CD14-positive monocyte (primary cell): Measurements from ENCODE around the gene THSD4. TPM values are rescaled to one million over a fixed set of nuclear protein-coding genes. Genes with fewer than 3 reads are reported as not detected.

Source experiments
- DNase-seq, 3 donors: peaks; one replicate each; pipeline ENCODE4 v3.0.0-alpha.2; 2011 to 2022
- H2AFZ ChIP-seq: 2 replicates; pipeline ENCODE4 v1.6.0; 2012; ENCODE audit warnings: mild to moderate bottlenecking, low read depth, low read length, inconsistent platforms; ENCODE audit not compliant: insufficient read depth, poor library complexity, severe bottlenecking
- H3K27ac ChIP-seq, 2 donors: 1 replicate in 1 of 2; 2 replicates in 1 of 2; pipeline ENCODE4 v1.5.1; 2012 to 2013; ENCODE audit warnings: low read length in 2 of 2, control low read depth in 1 of 2, inconsistent platforms in 1 of 2, low read depth in 1 of 2, mild to moderate bottlenecking in 1 of 2
- H3K27me3 ChIP-seq, 2 donors: one replicate each; pipeline versions ENCODE4 v1.6.0 to v1.6.1; 2011 to 2013; ENCODE audit warnings: low read length in 2 of 2; ENCODE audit not compliant: control insufficient read depth in 2 of 2, insufficient read depth in 2 of 2
- H3K36me3 ChIP-seq, 2 donors: replicated peaks in 1 of 2; 1 replicate in 1 of 2; 2 replicates in 1 of 2; pipeline versions ENCODE4 v1.5.1 to v1.6.1; 2012 to 2013; ENCODE audit warnings: low read length in 2 of 2, control low read depth in 1 of 2, inconsistent platforms in 1 of 2, mild to moderate bottlenecking in 1 of 2; ENCODE audit not compliant: insufficient read depth in 2 of 2, control insufficient read depth in 1 of 2
- H3K4me1 ChIP-seq, 2 donors: 1 replicate in 1 of 2; 2 replicates in 1 of 2; pipeline versions ENCODE4 v1.5.1 to v1.6.1; 2012 to 2013; ENCODE audit warnings: low read length in 2 of 2, control low read depth in 1 of 2, inconsistent platforms in 1 of 2, mild to moderate bottlenecking in 1 of 2, moderate library complexity in 1 of 2; ENCODE audit not compliant: insufficient read depth in 2 of 2, control insufficient read depth in 1 of 2
- H3K4me2 ChIP-seq: replicated peaks from 2 replicates; pipeline ENCODE3; 2012; ENCODE audit warnings: low read length, moderate library complexity, mild to moderate bottlenecking; ENCODE audit not compliant: poor library complexity, severe bottlenecking; ENCODE audit errors: extremely low read depth
- H3K4me3 ChIP-seq, 3 experiments: fragments of 200-600 bp in 1 of 3; sonication (generic) in 1 of 3; replicated peaks in 1 of 3; 1 replicate in 2 of 3; 2 replicates in 1 of 3; pipeline ENCODE4 v1.5.1; 2011 to 2013; ENCODE audit warnings: low read length in 3 of 3, mild to moderate bottlenecking in 3 of 3, control low read depth in 2 of 3, low read depth in 2 of 3, inconsistent platforms in 1 of 3, moderate library complexity in 1 of 3
- H3K79me2 ChIP-seq: 2 replicates; pipeline ENCODE4 v1.6.0; 2012; ENCODE audit warnings: mild to moderate bottlenecking, control low read depth, inconsistent platforms, low read length, moderate library complexity; ENCODE audit not compliant: insufficient read depth
- H3K9ac ChIP-seq: 2 replicates; pipeline ENCODE4 v1.6.0; 2017; ENCODE audit warnings: low read length, mild to moderate bottlenecking; ENCODE audit not compliant: insufficient read depth, poor library complexity, severe bottlenecking
- H3K9me3 ChIP-seq, 2 donors: replicated peaks in 1 of 2; 1 replicate in 1 of 2; 2 replicates in 1 of 2; pipeline versions ENCODE4 v1.5.1 to v1.6.1; 2012 to 2013; ENCODE audit warnings: low read length in 2 of 2, control low read depth in 1 of 2; ENCODE audit not compliant: control insufficient read depth in 1 of 2, insufficient read depth in 1 of 2
- H4K20me1 ChIP-seq: 2 replicates; pipeline ENCODE4 v1.6.0; 2012; ENCODE audit warnings: mild to moderate bottlenecking, low read length, control low read depth, moderate library complexity; ENCODE audit not compliant: insufficient read depth
- H3K27ac Mint-ChIP-seq, 7 donors: one replicate each; pipeline ENCODE4 v1.8.0; 2020; ENCODE audit warnings: mild to moderate bottlenecking in 7 of 7, mixed read lengths in 7 of 7, moderate library complexity in 6 of 7, inconsistent platforms in 2 of 7
- H3K27me3 Mint-ChIP-seq, 3 donors: one replicate each; pipeline ENCODE4 v1.8.0; 2021 to 2022; ENCODE audit warnings: low read depth in 3 of 3, mild to moderate bottlenecking in 3 of 3, mixed read lengths in 3 of 3, moderate library complexity in 3 of 3, inconsistent platforms in 1 of 3
- H3K36me3 Mint-ChIP-seq, 2 donors: one replicate each; pipeline ENCODE4 v1.8.0; 2020; ENCODE audit warnings: mixed read lengths in 2 of 2, inconsistent platforms in 1 of 2, mild to moderate bottlenecking in 1 of 2
- H3K4me1 Mint-ChIP-seq: one replicate; pipeline ENCODE4 v1.8.0; 2020; ENCODE audit warnings: mild to moderate bottlenecking, mixed read lengths
- H3K4me3 Mint-ChIP-seq, 2 donors: one replicate each; pipeline ENCODE4 v1.8.0; 2020; ENCODE audit warnings: mild to moderate bottlenecking in 2 of 2, mixed read lengths in 2 of 2, moderate library complexity in 1 of 2
- H3K9me3 Mint-ChIP-seq, 7 donors: one replicate each; pipeline ENCODE4 v1.8.0; 2020 to 2022; ENCODE audit warnings: mixed read lengths in 7 of 7, mild to moderate bottlenecking in 6 of 7, moderate library complexity in 6 of 7, inconsistent platforms in 2 of 7
- CTCF ChIP-seq: fragments of 200-600 bp; IDR thresholded peaks from one replicate; pipeline ENCODE4 v1.8.0; 2022; ENCODE audit warnings: antibody characterized with exemption, mild to moderate bottlenecking
- WGBS: methylation state at CpG from one replicate; pipeline ENCODE4 v1.1.5; 2013; ENCODE audit warnings: missing lambda C conversion rate; ENCODE audit not compliant: insufficient coverage; 5-methylcytosine and 5-hydroxymethylcytosine counted together
- intact Hi-C, 2 donors: fragments of 100-400 bp; cut with micrococcal nuclease; formaldehyde crosslinking; loops; one replicate each; pipeline versions ENCODE4 v1.15.0 to v1.15.1; 2023
- polyA plus RNA-seq, 3 donors: library from polyadenylated mRNA; depleted of rRNA in 1 of 3; unstranded in 2 of 3; stranded (reverse) in 1 of 3; fragments of 300-500 nt in 2 of 3; fragments of >200 nt in 1 of 3; fragmentation: Illumina TruSeq in 2 of 3; gene quantifications; 1 replicate in 2 of 3; 2 replicates in 1 of 3; pipeline ENCODE4 v1.2.3, GENCODE V29; 2012 to 2021

The THSD4 gene
- polyA plus RNA-seq, 3 donors = not detected

GRCh38 chr15:71328453-71328852 is 213.2 kb downstream of the THSD4 start:
- Mint-ChIP-seq H3K9me3 (peaks cover 0 to 1% (median 0%) of the 10 kb centered on the region in 7 donors), H3K27me3 (peaks cover 1 to 6% (median 3%) of the 10 kb centered on the region in 3 donors), H3K4me3 (no peak overlapping the region), H3K4me1 (no peaks in the 10 kb centered on the region), H3K27ac (no peak overlapping the region), H3K36me3 (no peaks in the 10 kb centered on the region)
- no peak for TF ChIP-seq CTCF
- no peaks in the 10 kb centered on the region for H4K20me1 ChIP-seq
- intact Hi-C loops = no loop called here
- WGBS = 100% methylated on average over 1 of the region's 3 CpGs
- no peaks in the 10 kb centered on the region for H3K36me3 ChIP-seq
- H3K9me3 ChIP-seq = no peaks in the 10 kb centered on the region
- no peak overlapping the region for H3K27ac ChIP-seq
- H2AFZ ChIP-seq = no peak overlapping the region
- no peaks in the 10 kb centered on the region for H3K4me1 ChIP-seq
- no peaks in the 10 kb centered on the region for H3K79me2 ChIP-seq
- no peaks in the 10 kb centered on the region for H3K27me3 ChIP-seq
- H3K4me3 ChIP-seq = no peak overlapping the region
- H3K9ac ChIP-seq = no peak overlapping the region
- DNase-seq = no peak
- H3K4me2 ChIP-seq = no peak overlapping the region

- H3K27me3 Mint-ChIP-seq = peaks cover 1 to 6% (median 3%) of the 10 kb centered on the region in 3 donors
- H3K27ac Mint-ChIP-seq = peak overlapping the region in 1 of 7 donors; percentile 22
- no peaks in the 10 kb centered on the region for H3K36me3 Mint-ChIP-seq
- 92% methylated on average over 8 of the region's 8 CpGs for WGBS
- no peak for TF ChIP-seq CTCF
- intact Hi-C loops = no loop called here
- Histone ChIP-seq H3K36me3 (no peaks in the 10 kb centered on the region), H3K4me3 (no peak overlapping the region), H3K27ac (no peak overlapping the region), H3K4me2 (no peak overlapping the region), H3K27me3 (no peaks in the 10 kb centered on the region), H4K20me1 (no peaks in the 10 kb centered on the region), H2AFZ (no peak overlapping the region), H3K9ac (no peak overlapping the region), H3K4me1 (no peaks in the 10 kb centered on the region), H3K79me2 (no peaks in the 10 kb centered on the region), H3K9me3 (no peaks in the 10 kb centered on the region)
- peaks cover 0 to 1% (median 0%) of the 10 kb centered on the region in 7 donors for H3K9me3 Mint-ChIP-seq
- H3K4me1 Mint-ChIP-seq = no peaks in the 10 kb centered on the region
- no peak for DNase-seq
- H3K4me3 Mint-ChIP-seq = no peak overlapping the region
These were observed 213.8 kb downstream of the THSD4 start for GRCh38 chr15:71329041-71329440.
